Stimulated activated CD8-positive, alpha-beta memory T cell treated with anti-CD3 and anti-CD28 coated beads, Interleukin-2, amount 100 ng/mL, for 48 hours (primary cell): ENCODE measurements around the gene LY9.
A peak's percentile ranks its signal among the peaks of the same experiment; 100 is the strongest.
"Not testable (repeated sequence)": the region's sequence is repeated elsewhere in the genome, so short reads cannot be mapped to it uniquely, and the experiment has no call there.

Experiments
- DNase-seq, 2 donors: peaks; one replicate each; pipeline ENCODE4 v3.0.0-alpha.2; 2020; ENCODE audit warnings: low read depth in 2 of 2

The LY9 gene

DNA sequence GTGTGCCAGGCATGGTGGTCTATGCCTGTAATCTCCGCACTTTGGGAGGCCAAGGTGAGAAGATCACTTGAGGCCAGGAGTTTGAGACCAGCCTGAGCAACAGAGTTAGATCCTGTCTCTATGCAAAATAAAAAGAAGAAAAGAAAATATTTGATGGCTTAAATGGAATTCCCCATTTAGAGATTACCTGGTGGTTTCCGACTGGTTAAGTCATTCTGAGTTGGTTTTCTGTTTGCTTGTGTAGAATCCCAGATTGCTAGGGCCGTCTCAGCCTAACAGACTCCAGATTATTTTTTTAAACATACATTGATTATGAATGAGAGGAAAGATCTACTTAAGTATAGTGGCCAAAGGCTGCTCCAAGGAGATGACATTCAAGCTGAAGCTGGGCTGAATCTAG, 22.9 kb upstream of the LY9 start:
- no peak for DNase-seq

DNA sequence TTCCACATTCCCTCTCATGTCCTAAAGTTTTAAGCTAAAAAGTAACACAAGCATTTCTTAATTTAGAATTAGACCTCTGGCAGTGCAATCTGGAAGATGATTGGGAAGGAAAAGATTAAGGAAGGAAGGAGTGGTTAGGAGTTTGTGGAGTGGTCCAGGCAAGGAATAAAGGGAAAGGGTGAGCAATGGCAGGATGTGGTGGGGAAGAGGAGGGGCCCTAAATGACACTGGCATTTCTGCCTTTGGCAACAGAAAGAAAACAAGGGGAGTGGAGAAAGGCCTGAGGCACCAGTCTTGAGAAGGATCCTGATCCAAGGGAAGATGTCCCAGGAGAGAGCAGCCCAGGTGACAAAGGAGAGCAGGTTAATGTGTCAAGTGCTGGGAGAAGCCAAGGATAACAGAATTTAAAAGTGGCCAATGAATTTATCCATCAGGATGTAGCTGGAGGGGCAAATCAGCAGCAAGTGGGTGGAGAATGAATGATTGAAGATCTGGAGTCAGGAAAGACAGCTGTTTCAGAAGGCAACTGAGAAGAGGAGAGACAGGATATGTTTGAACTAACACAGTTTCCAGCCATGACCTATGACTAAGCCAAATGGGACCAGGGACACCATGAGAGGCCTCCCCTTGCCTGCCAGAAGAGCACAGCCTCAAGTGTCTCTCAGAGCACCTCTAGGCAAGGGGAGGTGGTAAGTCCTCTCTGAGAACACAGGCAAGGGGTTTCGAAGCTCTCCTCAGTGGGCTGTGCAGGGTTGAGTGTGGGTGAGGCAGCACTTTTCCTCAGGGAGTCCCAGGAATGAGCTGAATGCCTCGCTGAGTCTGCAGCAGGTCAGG, 20.9 kb upstream of the LY9 start:
- no peak for DNase-seq

DNA sequence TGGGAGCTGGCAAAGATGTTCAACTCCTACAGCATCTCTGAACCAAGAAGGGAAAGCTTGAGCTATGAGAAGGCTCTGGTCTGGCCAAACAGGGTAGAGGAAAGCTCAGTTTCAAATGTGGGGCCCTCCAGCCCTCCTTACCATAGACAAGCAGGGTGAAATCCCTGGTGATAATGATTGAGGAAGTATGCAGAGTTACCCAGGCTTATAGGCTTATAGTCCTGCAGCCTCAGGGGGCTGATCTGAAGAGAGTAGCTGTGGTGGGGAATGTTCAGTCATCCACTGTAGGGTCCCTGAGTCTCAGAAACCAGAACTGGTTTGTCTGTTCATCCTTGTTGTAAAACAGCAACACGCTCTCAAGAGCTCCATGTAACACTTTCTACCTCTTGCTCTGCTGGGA, 19.8 kb upstream of the LY9 start:
- no peak for DNase-seq

DNA sequence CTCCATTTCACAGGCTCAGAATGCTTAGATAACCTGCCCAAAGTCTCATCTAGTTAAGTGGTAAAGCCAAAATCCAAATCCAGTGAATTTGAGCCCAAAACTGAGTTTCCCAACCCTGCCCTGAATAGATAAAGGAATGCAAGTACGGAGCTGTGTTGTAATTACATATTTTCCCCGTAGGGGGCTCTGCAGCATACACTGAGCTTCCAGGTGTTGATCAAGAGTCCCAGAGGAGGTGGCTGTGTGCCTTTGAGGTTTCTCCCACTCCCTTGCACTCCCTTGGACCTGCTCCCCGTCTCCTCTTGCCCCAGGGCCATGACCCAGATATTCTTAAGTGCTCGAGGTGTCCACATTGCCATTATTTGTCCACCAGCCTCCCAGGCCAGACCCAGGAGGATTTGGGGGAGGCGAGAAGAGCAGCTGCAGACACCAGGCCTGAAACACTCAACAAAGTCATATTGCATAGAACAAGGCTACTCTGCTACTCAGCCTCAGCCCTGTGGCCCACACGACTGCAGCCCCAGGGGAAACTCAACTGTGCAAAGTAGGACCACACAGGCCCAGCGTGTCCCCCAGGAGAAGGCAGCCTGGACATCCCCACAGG, 18.4 kb upstream of the LY9 start:
- no peak for DNase-seq

DNA sequence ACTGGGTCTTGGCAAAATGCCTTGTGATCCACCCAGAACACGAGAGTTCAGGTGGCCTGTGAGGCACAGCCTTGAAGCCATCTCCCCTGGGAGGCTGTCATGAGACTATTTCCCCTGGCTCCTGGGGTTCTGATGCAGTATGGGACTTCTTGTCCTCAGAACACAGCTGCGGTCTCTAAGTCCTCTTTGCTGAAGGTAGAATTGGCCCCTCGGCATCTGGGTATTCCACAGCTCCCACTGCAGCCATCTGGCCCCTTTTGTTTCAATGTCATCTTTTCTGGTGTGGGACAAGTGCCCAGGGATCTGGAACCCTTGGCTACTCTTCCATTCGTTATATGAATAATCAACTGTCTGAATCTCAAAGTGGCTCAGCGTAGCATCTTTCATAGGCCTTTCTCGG, 17.0 kb upstream of the LY9 start:
- DNase-seq: no peak

DNA sequence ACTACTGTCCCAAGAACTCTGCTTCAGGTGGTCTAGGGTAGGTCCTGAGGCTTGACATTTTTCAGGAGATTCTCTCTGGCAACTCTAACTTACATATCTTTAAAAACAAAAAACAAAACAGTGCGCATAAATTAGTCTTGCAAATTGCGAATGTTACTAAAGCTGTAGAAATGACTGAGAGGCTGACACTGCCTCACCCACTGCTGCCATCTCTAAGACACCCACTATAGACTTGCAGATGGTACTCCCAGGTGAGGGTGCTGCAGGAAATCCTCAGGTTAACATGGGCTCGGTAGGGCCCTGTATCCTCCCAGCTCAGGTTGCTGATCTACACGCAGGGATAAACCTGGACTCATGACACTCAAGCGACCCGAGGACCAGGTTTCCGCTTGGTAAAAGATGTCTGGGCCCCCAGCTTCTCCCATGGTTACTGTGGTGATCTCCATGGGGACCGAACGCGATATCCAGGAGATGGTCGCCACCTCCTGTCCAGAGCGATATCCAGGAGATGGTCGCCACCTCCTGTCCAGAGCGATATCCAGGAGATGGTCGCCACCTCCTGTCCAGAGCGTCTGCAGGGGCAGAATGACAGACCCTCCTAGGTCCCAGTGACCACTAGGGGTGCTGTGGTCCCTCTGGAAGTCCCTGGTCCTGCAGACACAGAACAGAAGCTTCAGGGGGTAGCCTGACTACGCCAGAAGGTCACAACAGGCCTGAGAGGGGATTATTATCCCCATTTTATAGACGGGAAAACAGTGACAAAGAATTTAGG, 16.2 kb upstream of the LY9 start:
- DNase-seq: peak in 1 of 2 donors; percentile 34

DNA sequence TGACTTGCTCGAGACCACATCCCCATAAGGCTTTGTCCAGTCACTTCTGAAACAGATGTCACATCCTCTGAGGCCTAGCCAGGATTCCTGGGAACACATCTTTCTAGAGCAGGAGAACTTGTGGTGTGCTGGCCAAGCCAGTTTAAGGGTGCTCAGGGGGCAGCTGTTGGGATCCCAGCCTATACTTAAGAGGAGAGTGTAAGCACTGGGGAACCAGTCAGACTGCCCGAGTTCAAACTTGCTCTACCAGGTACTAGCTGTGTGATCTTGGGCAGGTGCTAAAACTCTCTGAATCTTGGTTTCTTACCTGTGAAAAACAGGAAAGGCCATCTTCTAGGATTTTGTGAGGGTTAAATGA, 15.6 kb upstream of the LY9 start:
- DNase-seq: no peak

DNA sequence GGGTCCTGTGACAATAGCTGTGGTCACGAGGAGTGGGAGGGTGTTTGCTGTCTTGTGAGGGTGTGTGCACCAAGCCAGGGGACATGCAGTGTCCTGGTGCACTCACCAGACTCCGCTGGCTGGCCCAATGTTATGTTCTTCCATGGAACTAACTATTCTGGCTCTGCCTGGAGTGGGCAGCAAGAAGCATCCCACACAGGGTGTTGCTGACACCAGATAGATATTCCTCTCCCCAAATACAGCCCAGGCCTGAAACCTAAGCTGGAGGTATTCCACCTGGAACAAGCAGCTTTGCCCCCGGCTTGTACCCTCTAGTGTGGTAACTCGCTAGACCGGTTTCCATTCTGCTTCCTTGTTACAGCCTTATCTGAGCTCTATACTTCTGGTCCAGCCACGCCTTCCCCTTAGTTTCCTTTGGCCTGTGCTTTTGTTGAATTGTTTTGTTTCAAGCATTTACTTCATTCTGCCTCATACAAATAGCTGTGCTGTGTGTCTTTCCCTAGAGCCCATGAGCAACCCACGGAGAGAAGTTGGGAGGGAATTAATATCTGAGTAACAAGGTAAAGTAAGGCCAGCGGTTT, 14.7 kb upstream of the LY9 start:
- no peak for DNase-seq

DNA sequence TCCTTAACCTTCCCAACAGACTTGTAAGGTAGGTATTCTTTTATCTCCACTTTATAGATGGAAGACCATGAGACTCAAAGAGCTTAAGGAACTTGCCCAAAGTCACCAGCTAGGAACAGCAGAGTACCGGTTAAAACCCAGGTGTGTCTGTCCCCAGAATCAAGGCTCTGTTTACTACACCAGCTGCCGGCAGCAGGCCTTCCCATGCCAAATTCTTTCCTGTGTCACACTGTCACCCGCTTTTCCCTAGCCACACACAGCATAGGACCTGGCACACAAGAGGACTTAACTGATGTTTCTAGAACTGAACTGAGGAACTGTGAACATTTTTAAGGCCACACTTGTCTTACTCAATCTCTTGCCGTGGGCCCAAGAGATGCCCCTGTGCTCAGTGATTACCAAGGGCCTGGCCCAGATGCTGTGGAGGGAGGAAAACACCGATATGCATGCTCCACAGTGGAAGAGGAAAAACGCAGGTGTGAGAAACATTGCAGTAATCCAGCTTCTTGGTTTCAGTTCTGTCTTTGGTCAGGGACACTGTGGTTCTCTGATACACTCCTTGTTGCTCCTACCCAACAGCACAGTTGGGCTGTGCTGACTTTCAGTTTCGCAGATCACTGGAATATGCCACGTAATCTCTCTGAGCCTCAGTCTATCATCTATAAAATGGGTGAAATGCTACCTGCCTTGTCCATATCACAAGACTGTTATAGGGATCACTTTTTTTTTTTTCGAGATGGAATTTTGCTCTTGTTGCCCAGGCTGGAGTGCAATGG, 13.9 kb upstream of the LY9 start:
- no peak for DNase-seq

DNA sequence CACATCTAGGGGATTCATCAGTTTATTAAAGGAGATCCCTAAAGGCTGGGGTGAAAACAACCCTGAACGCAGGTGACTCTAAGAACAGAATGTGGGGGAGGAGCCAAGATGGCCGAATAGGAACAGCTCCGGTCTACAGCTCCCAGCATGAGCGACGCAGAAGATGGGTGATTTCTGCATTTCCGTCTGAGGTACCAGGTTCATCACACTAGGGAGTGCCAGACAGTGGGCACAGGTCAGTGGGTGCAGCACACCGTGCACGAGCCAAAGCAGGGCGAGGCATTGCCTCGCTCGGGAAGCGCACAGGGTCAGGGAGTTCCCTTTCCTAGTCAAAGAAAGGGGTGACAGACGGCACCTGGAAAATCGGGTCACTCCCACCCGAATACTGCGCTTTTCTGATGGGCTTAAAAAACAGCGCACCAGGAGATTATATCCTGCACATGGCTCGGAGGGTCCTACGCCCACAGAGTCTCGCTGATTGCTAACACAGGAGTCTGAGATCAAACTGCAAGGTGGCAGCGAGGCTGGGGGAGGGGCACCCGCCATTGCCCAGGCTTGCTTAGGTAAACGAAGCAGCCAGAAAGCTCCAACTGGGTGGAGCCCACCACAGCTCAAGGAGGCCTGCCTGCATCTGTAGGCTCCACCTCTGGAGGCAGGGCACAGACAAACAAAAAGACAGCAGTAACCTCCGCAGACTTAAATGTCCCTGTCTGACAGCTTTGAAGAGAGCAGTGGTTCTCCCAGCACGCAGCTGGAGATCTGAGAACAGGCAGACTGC, 12.8 kb upstream of the LY9 start:
- not testable (repeated sequence) for DNase-seq

DNA sequence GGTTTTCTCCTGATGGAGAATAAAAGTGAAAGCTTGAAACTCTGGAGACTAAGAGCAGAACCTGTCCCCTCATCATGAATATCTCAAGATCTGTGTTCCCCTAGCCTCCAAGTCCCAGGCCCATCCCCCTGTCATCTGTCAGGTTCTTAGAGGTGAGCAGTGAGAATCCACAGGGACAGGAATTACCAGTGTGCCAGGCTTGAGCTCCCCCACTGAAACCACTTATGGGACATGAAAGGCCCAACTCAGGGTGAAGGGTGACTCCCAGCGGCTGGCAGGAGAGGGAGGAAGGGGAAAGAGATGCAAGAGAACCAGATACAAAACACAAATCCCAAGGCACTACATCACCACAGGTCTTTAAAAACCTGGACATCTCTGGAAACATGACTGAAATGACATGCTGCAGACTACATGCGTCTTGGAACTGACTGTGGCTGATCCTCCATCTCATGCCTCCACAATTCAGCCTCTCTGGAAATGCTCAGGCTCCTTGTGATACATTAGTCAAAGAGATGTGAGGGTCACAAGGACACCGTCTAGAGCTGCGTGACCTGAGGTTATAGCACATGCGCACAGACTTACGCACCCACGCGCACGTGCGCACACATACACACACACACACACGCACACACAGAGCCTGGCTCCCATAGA, 6.8 kb upstream of the LY9 start:
- no peak for DNase-seq

DNA sequence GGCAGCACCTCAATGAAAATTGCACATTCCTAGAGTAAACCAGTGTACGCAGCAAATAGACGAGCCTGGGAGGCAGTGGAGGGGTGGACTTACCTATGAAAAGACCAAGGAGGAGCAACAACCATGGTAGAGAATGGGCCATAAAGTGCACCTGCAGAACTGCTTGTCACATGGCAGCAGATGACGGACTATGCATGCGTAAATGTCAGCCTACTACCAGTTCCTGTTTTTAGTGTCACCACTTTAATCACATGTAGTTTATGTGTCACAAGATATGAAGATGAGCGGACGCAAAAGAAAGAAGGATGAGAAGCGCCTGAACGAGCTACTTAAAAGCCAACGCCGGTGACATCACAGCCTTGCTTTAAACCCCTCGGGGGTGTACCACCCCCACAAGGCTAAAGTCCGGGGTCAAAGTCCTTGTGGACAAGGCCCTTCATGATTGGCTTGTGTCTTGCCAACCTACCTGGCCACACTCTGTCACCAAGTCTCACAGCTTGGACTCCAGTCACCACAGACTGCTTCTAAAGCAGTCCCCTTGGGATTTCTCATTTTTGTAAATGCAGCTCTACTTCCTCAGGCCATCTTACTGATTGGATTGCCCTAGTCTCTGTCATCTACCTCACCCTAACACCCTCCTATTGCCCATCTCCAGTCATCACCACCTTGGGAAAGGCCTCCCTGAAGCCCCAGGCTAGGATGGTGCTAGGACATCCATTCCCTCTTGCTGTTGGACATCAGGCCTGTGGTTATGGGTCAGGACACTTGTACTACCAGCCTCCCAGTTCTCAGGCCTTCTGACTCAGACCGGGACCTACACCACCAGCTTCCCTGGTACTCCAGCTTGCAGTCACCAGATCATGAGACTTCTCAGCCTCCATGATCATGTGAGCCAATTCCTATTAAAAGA, 6.0 kb upstream of the LY9 start:
- no peak for DNase-seq

DNA sequence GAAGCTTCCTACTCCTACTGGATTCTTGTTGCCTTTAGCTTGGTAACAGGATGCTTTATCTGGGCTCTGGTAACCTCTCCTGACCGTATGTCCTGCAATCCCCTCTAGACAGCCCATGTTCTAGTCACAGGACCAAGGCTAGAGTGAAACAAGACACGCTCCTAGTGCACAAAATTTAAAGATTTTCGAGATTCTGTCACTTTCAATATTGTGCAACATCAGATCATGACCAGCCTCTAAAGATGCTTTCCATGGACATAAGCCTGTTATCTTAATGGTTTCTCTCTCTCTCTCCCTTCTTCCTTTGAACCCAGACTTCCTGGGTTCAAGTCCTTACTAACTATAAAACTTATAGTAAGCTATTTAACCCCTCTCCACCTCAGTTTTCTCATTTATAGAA, 1.6 kb upstream of the LY9 start:
- no peak for DNase-seq

DNA sequence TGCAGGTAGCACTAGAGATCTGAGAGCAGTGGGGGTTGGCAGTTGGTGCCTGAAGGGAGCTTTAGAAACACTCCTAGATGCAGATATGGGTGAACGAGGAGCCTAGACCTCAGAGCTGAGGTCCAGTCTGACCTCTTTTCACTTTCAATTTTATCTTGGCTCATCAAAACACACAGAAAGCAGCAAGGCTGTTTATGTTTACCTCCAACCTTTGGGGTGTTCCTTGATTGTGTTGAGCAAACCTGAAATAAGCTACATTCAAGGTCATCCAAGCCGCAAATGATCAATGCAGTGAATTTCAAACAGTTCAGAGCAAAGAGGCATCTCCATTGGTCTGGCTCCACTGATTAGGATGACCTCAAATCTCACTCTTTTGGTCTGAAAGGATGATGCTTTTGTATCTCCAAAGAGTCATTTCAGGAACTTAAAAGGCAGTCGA, 1.3 kb downstream of the LY9 start:
- no peak for DNase-seq

DNA sequence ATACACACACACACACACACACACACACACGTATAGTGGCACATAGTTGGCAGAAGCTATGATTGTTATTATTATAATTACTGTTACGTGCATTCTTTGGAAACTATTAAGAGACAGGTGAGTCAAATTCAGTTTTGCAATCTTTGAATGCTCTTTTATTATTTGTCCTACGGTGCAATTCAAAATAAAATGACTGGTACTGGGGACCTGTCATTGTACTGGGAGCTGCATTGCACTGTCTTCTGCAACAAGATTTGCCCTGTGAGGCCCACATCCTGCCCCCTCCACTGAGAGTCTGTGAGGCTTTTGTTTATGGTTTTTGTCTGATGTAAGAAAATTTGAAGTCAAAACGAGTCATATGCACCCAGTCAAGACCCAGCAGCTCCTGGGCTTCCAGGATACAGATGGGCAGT, 1.9 kb downstream of the LY9 start:
- DNase-seq: peak in 1 of 2 donors; percentile 32

DNA sequence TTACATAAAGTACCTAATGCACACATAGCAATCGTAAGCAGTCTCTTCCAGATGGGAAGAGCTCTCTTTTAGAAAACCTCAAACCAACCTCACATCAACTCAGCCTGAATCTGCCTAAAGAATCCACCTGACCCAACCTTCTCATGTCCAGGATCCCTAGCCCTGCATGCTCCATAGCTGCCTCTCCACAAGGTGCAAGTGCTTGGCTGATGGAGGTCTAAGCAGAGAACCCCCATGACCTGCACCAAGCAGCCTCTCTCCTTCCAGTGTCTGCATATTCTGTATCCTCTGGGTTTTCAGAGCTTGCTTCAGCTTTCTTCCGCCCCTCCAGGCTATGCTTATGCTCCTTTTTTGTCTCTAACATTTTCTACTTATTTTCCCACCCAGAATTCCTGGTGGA, 2.5 kb downstream of the LY9 start:
- no peak for DNase-seq

DNA sequence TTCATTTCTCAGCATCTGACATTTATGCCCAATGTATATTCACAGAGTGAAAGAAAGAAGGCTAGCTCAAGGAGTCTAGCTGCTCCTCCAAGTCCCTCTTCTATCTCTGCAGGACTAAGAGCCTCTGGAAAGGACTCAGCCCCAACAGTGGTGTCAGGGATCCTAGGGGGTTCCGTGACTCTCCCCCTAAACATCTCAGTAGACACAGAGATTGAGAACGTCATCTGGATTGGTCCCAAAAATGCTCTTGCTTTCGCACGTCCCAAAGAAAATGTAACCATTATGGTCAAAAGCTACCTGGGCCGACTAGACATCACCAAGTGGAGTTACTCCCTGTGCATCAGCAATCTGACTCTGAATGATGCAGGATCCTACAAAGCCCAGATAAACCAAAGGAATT, 3.7 kb downstream of the LY9 start:
- DNase-seq: no peak

DNA sequence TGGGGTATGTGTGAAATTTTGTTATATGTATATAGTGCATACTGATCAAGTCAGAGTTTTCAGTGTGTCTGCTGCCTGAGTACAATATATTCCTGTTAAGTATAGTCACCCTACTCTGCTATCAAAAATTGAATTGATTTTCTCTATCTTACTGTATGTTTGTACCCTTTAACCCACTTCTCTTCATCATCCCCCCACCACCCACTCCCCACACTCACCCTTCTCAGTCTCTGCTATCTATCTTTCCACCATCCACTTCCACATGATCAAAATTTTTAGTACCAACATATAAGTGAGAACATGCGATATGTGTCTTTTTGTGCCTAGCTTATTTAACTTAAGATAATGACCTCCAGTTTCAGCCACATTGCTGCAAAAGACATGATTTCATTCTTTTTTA, 4.2 kb downstream of the LY9 start:
- DNase-seq: no peak

DNA sequence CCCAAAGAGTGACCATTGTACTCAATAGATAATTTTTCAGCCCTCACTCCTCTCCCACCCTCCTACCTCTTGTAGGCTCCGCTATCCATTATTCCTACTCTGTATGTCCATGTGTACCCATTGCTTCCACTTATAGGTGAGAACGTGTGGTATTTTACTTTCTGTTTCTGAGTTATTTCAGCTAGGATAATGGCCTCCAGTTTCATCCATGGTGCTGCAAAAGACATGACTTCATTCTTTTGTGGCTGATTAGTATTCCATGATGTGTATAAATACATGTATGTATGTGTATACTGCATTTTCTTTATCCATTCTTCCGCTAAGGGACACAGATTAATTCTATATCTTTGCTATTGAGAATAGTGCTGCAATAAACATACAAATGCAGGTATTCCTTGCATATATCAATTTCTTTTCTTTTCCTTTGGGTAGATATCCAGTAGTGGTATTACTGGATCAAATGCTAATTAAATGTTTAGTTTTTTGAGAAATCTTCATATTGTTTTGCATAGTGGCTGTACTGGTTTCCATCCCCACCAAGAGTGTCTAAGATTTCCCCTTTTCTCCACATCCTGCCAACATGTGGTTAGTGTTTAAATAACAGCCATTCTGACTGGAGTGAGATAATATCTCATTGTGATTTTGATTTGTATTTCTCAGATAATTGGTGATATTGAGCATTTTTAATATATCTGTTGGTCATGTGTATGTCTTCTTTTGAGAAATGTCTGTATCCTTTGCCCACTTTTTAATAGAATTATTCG, 4.9 kb downstream of the LY9 start:
- DNase-seq: no peak
